ENCODE measurements around the gene FXYD7.
A peak's percentile ranks its signal among the peaks of the same experiment; 100 is the strongest.

GRCh38 chr19:35135389-35135909 is 7.6 kb upstream of the FXYD7 start:
- TF ChIP-seq, protein P1, sequence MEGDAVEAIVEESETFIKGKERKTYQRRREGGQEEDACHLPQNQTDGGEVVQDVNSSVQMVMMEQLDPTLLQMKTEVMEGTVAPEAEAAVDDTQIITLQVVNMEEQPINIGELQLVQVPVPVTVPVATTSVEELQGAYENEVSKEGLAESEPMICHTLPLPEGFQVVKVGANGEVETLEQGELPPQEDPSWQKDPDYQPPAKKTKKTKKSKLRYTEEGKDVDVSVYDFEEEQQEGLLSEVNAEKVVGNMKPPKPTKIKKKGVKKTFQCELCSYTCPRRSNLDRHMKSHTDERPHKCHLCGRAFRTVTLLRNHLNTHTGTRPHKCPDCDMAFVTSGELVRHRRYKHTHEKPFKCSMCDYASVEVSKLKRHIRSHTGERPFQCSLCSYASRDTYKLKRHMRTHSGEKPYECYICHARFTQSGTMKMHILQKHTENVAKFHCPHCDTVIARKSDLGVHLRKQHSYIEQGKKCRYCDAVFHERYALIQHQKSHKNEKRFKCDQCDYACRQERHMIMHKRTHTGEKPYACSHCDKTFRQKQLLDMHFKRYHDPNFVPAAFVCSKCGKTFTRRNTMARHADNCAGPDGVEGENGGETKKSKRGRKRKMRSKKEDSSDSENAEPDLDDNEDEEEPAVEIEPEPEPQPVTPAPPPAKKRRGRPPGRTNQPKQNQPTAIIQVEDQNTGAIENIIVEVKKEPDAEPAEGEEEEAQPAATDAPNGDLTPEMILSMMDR (conservative IDR thresholded peaks at IDR 0.05; ENCODE audit: low read length), result peak; percentile 91
- no peak for TF ChIP-seq EZH2phosphoT487 (IDR thresholded peaks at IDR 0.05; ENCODE audit: borderline replicate concordance, low read depth, low read length)

All from OCI-LY7 (cell line).